ENCODE results near the gene COG1. TPM values are rescaled to one million over a fixed set of nuclear protein-coding genes. Genes with fewer than 3 reads are reported as not detected.

COG1 gene
- total RNA-seq, 1 experiment from 2014 or later, result 26.5 TPM

DNA sequence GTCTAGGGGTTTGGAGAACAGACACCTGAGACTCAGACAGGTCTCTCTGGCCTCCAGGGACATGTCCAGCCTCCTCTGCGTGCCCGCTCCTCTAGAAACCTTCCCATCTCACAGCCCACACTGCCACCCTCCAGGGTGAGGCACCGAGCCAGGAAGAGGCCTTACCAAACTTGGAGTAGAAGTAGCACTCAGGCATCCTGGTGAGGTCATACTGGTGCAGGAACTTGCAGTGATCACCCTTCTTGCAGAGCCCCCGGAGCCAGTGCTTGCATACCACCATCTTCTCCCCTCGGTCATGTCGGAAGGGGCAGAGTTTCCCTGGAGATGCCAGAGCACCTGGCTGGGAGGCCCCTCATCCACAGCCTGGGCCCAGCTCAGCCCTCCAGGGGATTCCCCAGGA is 64.7 kb downstream of the COG1 start:
- Mint-ChIP-seq H3K27ac (no peak overlapping the region), H3K4me3 (no peak overlapping the region), H3K4me1 (peaks cover 30 to 41% of the 10 kb centered on the region in 2 experiments), H3K27me3 (ENCODE audit: low read depth) (peaks cover 13% of the 10 kb centered on the region), H3K36me3 (ENCODE audit: insufficient read depth in 1 of 3, low read depth in 3 of 3) (no peaks in the 10 kb centered on the region), H3K9me3 (no peaks in the 10 kb centered on the region)
- Histone ChIP-seq H3K27me3 (ENCODE audit: insufficient read depth, low read length) (no peaks in the 10 kb centered on the region), H3K4me2 (ENCODE audit: insufficient read depth, insufficient read length, low read length) (no peak overlapping the region), H3K14ac (ENCODE audit: insufficient read depth, low read length) (no peak overlapping the region), H3K4ac (ENCODE audit: low read depth, low read length) (no peak overlapping the region), H2AFZ (ENCODE audit: low read length) (no peak overlapping the region), H3K23ac (ENCODE audit: insufficient read length, low read depth, low read length) (no peak overlapping the region), H3K79me2 (ENCODE audit: insufficient read depth, low read length) (no peaks in the 10 kb centered on the region), H3K79me1 (ENCODE audit: insufficient read depth, low read depth, low read length, poor library complexity, severe bottlenecking) (no peaks in the 10 kb centered on the region), H2AK5ac (ENCODE audit: insufficient read length, low read length) (no peak overlapping the region), H2BK20ac (ENCODE audit: low read depth, low read length, poor library complexity, severe bottlenecking) (no peak overlapping the region), H3K23me2 (ENCODE audit: insufficient read length, low read depth, low read length, poor library complexity, severe bottlenecking) (no peaks in the 10 kb centered on the region), H4K8ac (replicated peaks; ENCODE audit: insufficient read length, low read depth, low read length) (no peak overlapping the region), H2BK120ac (ENCODE audit: low read depth, low read length, poor library complexity, severe bottlenecking) (no peak overlapping the region), H2BK12ac (ENCODE audit: insufficient read length, low read depth, low read length) (no peak overlapping the region), H3K18ac (ENCODE audit: insufficient read length, low read depth, low read length) (no peak overlapping the region), H3K4me1 (ENCODE audit: insufficient read depth, low read length) (no peaks in the 10 kb centered on the region), H3K56ac (ENCODE audit: insufficient read length, low read depth, low read length) (no peak overlapping the region), H2BK15ac (ENCODE audit: low read depth, low read length) (no peak overlapping the region), H4K5ac (ENCODE audit: insufficient read length, low read depth, low read length) (no peak overlapping the region), H2BK5ac (ENCODE audit: insufficient read length, low read length) (no peak overlapping the region), H3K27ac (ENCODE audit: insufficient read length, low read depth, low read length) (no peak overlapping the region), H4K91ac (ENCODE audit: insufficient read length, low read depth, low read length) (no peak overlapping the region), H3K9me3 (ENCODE audit: control insufficient read depth, low read depth, low read length) (no peaks in the 10 kb centered on the region), H3T11ph (ENCODE audit: low read length) (no peak overlapping the region), H3K9ac (ENCODE audit: extremely low read depth, insufficient read length, low read length) (no peak overlapping the region), H4K20me1 (ENCODE audit: control insufficient read depth, insufficient read depth, insufficient read length) (no peaks in the 10 kb centered on the region)
- no peak for DNase-seq
- no CpG with 5 or more reads among the region's 6 CpGs for WGBS (ENCODE audit: extremely low coverage, insufficient read length, low lambda C conversion rate)
- TF ChIP-seq, protein P1, sequence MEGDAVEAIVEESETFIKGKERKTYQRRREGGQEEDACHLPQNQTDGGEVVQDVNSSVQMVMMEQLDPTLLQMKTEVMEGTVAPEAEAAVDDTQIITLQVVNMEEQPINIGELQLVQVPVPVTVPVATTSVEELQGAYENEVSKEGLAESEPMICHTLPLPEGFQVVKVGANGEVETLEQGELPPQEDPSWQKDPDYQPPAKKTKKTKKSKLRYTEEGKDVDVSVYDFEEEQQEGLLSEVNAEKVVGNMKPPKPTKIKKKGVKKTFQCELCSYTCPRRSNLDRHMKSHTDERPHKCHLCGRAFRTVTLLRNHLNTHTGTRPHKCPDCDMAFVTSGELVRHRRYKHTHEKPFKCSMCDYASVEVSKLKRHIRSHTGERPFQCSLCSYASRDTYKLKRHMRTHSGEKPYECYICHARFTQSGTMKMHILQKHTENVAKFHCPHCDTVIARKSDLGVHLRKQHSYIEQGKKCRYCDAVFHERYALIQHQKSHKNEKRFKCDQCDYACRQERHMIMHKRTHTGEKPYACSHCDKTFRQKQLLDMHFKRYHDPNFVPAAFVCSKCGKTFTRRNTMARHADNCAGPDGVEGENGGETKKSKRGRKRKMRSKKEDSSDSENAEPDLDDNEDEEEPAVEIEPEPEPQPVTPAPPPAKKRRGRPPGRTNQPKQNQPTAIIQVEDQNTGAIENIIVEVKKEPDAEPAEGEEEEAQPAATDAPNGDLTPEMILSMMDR (conservative IDR thresholded peaks at IDR 0.05), result no peak

Other genes with a start within 250 kb of the COG1 start
- gene SLC39A11, start 100.4 kb upstream of the COG1 start, total RNA-seq (2021), result 14.5 and 15.2 TPM in 2 replicates
- gene SSTR2, start 28.0 kb upstream of the COG1 start, total RNA-seq (2021), result 2.0 TPM in 2 replicates
- gene CPSF4L, start 68.8 kb downstream of the COG1 start, total RNA-seq (2021), result not detected in 2 replicates
- gene CDC42EP4, start 118.9 kb downstream of the COG1 start, total RNA-seq (2021), result 27.1 and 28.2 TPM in 2 replicates